A673 (cell line): Measurements from ENCODE around the gene TNRC6A. TPM values are rescaled to one million over a fixed set of nuclear protein-coding genes. Genes with fewer than 3 reads are reported as not detected.

Experiments
- BruUV-seq: library from RNA; stranded (reverse); fragments of 400-500 nt; replicated peaks from 2 replicates; lab custom pipeline; 2021; lab: Mats Ljungman, UMichigan
- CTCF ChIA-PET: fragments of 300-600 bp; sonication (Branson Sonifier 250); formaldehyde crosslinking; loops from one replicate; lab custom pipeline; 2022; ENCODE audit warnings: antibody characterized with exemption; lab: Charles Lee
- POLR2A ChIA-PET: fragments of 300-600 bp; sonication (Branson Sonifier 250); formaldehyde crosslinking; loops from one replicate; lab custom pipeline; 2022; ENCODE audit warnings: antibody characterized with exemption; ENCODE audit not compliant: low non-redundant PET; lab: Charles Lee
- DNase-seq: peaks from one replicate; pipeline ENCODE4 v3.0.0-alpha.2; 2015; ENCODE audit warnings: low spot score
- H3K27ac ChIP-seq: fragments of 200-600 bp; sonication (generic); 2 replicates; pipeline ENCODE4 v1.5.1; 2016; ENCODE audit warnings: mixed run types, low read depth, mild to moderate bottlenecking, mixed read lengths, antibody characterized with exemption, low read length; ENCODE audit not compliant: poor library complexity, severe bottlenecking
- H3K27me3 ChIP-seq: fragments of 200-600 bp; sonication (generic); replicated peaks from 2 replicates; pipeline ENCODE4 v1.6.1; 2017; ENCODE audit warnings: mixed run types, low read depth, mild to moderate bottlenecking, mixed read lengths, antibody characterized with exemption, low read length; ENCODE audit not compliant: insufficient read depth, poor library complexity
- H3K36me3 ChIP-seq: fragments of 200-600 bp; sonication (generic); 2 replicates; pipeline ENCODE4 v1.6.1; 2016; ENCODE audit warnings: mixed run types, mild to moderate bottlenecking, mixed read lengths, antibody characterized with exemption, low read length; ENCODE audit not compliant: insufficient read depth, poor library complexity, severe bottlenecking
- H3K4me1 ChIP-seq: fragments of 200-600 bp; sonication (generic); 2 replicates; pipeline ENCODE4 v1.6.1; 2017; ENCODE audit warnings: mixed run types, mild to moderate bottlenecking, mixed read lengths, antibody characterized with exemption, low read length; ENCODE audit not compliant: insufficient read depth, poor library complexity, severe bottlenecking
- H3K4me3 ChIP-seq: fragments of 200-600 bp; sonication (generic); 2 replicates; pipeline ENCODE4 v1.5.1; 2016; ENCODE audit warnings: low read depth, mixed run types, mild to moderate bottlenecking, mixed read lengths, low read length; ENCODE audit not compliant: poor library complexity, severe bottlenecking
- H3K9me3 ChIP-seq: fragments of 200-600 bp; sonication (generic); 2 replicates; pipeline ENCODE4 v1.6.1; 2016; ENCODE audit warnings: mixed run types, low read depth, mild to moderate bottlenecking, mixed read lengths, antibody characterized with exemption, low read length; ENCODE audit not compliant: poor library complexity, severe bottlenecking
- CTCF ChIP-seq: fragments of 300-800, 200-600 bp; sonication (generic); conservative IDR thresholded peaks from 2 replicates; pipeline ENCODE4 v1.5.1; 2017; ENCODE audit warnings: low read depth, mild to moderate bottlenecking, antibody characterized with exemption, low read length, moderate library complexity, mixed read lengths
- EZH2 ChIP-seq: fragments of 200-600 bp; sonication (generic); IDR thresholded peaks from 2 replicates; pipeline ENCODE4 v1.6.1; 2017; ENCODE audit warnings: borderline replicate concordance, low read depth, mild to moderate bottlenecking, mixed read lengths, antibody characterized with exemption, low read length; ENCODE audit not compliant: poor library complexity, severe bottlenecking
- intact Hi-C: fragments of 100-400 bp; cut with micrococcal nuclease; formaldehyde crosslinking; loops from one replicate; pipeline ENCODE4 v1.10.0; 2022; ENCODE audit not compliant: unreplicated experiment
- total RNA-seq: library from RNA; stranded (reverse); gene quantifications from 2 replicates; pipeline ENCODE4 v1.2.3, GENCODE V29; 2021

The TNRC6A gene
- total RNA-seq, 1 experiment from 2014 or later, result 90.8 TPM

GRCh38 chr16:24801761-24802302 lies 72.4 kb downstream of the TNRC6A start:
- TF ChIP-seq CTCF, result no peak
- TF ChIP-seq EZH2, result no peak
- BruUV-seq, result no TSS peak
- H3K27ac ChIP-seq, result no peak overlapping the region
- POLR2A ChIA-PET, result no interaction called here
- intact Hi-C loops, result no loop called here
- no peaks in the 10 kb centered on the region for H3K9me3 ChIP-seq
- H3K36me3 ChIP-seq, result peaks cover 99% of the 10 kb centered on the region
- H3K27me3 ChIP-seq, result no peaks in the 10 kb centered on the region
- DNase-seq, result no peak
- no peaks in the 10 kb centered on the region for H3K4me1 ChIP-seq
- no peak overlapping the region for H3K4me3 ChIP-seq
- CTCF ChIA-PET, result no interaction called here

GRCh38 chr16:24805484-24805883 lies 76.0 kb downstream of the TNRC6A start:
- ChIA-PET POLR2A (no interaction called here), CTCF (no interaction called here)
- DNase-seq, result no peak
- intact Hi-C loops, result loop anchor here (5.0 kb wide), 1 partner anchor 243 kb away; no protein-coding TSS in a partner anchor
- no peaks in the 10 kb centered on the region for H3K27me3 ChIP-seq
- TF ChIP-seq CTCF, result no peak
- BruUV-seq, result no TSS peak
- H3K36me3 ChIP-seq, result peaks cover 99% of the 10 kb centered on the region
- no peak overlapping the region for H3K4me3 ChIP-seq
- no peaks in the 10 kb centered on the region for H3K4me1 ChIP-seq
- no peaks in the 10 kb centered on the region for H3K9me3 ChIP-seq
- H3K27ac ChIP-seq, result no peak overlapping the region

GRCh38 chr16:24807301-24807700 lies 77.8 kb downstream of the TNRC6A start:
- TF ChIP-seq EZH2 (no peak), CTCF (no peak)
- H3K4me1 ChIP-seq, result no peaks in the 10 kb centered on the region
- no peak overlapping the region for H3K27ac ChIP-seq
- no peaks in the 10 kb centered on the region for H3K9me3 ChIP-seq
- no peak for DNase-seq
- CTCF ChIA-PET, result interaction anchor here (0.6 to 0.7 kb wide), 2 partner anchors 43 to 260 kb away, joined by 7 to 11 read pairs; no protein-coding TSS in a partner anchor
- intact Hi-C loops, result loop anchor here (5.0 kb wide), 1 partner anchor 245 kb away; no protein-coding TSS in a partner anchor
- H3K4me3 ChIP-seq, result no peak overlapping the region
- H3K27me3 ChIP-seq, result no peaks in the 10 kb centered on the region
- POLR2A ChIA-PET, result interaction anchor here (0.6 kb wide), 1 partner anchor 293 kb away, joined by 4 read pairs; no protein-coding TSS in a partner anchor
- BruUV-seq, result no TSS peak
- peaks cover 98% of the 10 kb centered on the region for H3K36me3 ChIP-seq
